Fibroblast of the aortic adventitia (primary cell): Measurements from ENCODE around the gene IFT20. TPM values are rescaled to one million over a fixed set of nuclear protein-coding genes. Genes with fewer than 3 reads are reported as not detected.

Experiments used
- DNase-seq: peaks from one replicate; pipeline ENCODE4 v3.0.0-alpha.2; 2010; ENCODE audit warnings: low read depth
- H3K4me3 ChIP-seq: 2 replicates; pipeline ENCODE4 v1.5.1; 2011; ENCODE audit warnings: low read depth, mild to moderate bottlenecking, control low read depth, low read length, moderate library complexity
- total RNA-seq: library from RNA; depleted of rRNA; stranded (reverse); fragments of >200 nt; gene quantifications from 2 replicates; pipeline ENCODE4 v1.2.3, GENCODE V29; 2012; ENCODE audit warnings: low replicate concordance
- TF ChIP-seq, protein P1 (sequence below): IDR thresholded peaks from 2 replicates; pipeline ENCODE4 v1.5.1; 2011; ENCODE audit warnings: mild to moderate bottlenecking, low read length, control low read depth, inconsistent platforms; ENCODE audit not compliant: insufficient read depth

IFT20 gene
- total RNA-seq, 1 donor, result 59.8 TPM

DNA sequence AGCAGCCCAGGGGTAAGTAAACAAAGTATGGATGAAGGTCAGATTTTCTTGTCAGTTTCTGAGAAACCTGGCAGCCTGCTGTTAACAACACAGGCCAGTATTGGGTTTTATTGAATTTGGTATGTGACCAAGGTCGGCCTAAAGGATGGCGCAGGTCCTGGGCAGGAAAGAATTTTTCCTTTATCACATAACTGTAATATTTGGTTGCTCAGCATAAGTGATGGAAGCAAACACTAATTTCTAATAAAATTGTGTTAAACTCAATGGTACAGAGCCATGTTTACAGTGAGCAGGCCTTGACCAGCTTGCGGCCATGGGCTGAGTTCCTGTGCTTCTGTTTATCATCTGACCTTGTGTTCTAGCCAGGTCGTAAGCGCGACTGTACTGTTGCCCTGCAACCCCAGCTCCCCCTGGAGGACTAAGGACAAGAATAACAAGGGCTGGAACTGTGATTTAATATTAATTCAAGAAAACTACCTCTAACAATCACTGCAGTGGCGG lies 11.5 kb upstream of the IFT20 start:
- DNase-seq, result no peak
- TF ChIP-seq, protein P1, sequence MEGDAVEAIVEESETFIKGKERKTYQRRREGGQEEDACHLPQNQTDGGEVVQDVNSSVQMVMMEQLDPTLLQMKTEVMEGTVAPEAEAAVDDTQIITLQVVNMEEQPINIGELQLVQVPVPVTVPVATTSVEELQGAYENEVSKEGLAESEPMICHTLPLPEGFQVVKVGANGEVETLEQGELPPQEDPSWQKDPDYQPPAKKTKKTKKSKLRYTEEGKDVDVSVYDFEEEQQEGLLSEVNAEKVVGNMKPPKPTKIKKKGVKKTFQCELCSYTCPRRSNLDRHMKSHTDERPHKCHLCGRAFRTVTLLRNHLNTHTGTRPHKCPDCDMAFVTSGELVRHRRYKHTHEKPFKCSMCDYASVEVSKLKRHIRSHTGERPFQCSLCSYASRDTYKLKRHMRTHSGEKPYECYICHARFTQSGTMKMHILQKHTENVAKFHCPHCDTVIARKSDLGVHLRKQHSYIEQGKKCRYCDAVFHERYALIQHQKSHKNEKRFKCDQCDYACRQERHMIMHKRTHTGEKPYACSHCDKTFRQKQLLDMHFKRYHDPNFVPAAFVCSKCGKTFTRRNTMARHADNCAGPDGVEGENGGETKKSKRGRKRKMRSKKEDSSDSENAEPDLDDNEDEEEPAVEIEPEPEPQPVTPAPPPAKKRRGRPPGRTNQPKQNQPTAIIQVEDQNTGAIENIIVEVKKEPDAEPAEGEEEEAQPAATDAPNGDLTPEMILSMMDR, result peak; percentile 47
- H3K4me3 ChIP-seq, result no peak overlapping the region

- TF ChIP-seq, protein P1, result no peak
- no peak overlapping the region for H3K4me3 ChIP-seq
- peak; percentile 38 for DNase-seq
Measured at GRCh38 chr17:28346199-28346580, 10.9 kb upstream of the IFT20 start.

GRCh38 chr17:28345419-28346198 lies 10.3 kb upstream of the IFT20 start:
- H3K4me3 ChIP-seq, result no peak overlapping the region
- TF ChIP-seq, protein P1, result no peak
- DNase-seq, result peak; percentile 62

DNA sequence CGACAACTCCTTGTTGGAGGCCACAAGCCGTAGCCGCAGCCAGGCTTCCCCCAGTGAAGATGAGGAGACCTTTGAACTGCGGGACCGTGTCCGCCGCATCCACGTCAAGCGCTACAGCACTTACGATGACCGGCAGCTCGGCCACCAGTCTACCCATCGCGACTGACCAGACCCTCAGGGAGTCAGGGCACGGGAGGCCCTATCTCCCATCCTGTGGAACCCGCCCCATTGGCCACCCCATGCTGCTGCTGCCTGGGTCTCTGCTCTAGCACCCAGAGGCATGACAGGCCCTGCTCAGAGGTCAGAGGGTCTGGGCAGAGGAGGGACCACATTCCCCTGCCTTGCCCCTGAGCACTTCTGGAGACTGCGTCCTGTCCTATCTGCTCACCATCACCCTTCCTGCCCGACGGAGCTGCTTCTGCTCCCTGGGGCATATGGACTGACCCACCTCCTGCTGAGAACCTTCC lies 9.2 kb upstream of the IFT20 start:
- DNase-seq, result no peak
- TF ChIP-seq, protein P1, result no peak
- no peak overlapping the region for H3K4me3 ChIP-seq

DNA sequence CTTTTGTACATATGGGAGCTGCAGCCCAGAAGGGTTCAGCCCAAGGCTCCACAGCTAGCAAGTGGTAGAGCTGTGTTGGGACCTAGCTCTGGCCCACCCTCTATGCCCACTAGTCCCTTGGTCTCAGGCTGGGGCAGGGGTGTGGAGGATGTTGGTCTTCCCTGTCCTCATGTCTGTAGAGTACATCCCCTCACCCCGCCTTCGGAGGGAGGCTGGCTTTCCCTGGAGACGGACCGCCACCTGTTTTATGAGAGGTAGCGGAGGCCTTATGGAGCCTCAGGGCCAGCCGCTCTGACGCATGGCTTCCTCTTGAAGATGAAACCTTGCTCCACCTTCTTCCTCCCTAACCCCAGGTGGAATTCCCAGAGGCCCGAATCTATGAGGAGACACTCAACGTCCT lies 8.7 kb upstream of the IFT20 start:
- H3K4me3 ChIP-seq, result no peak overlapping the region
- no peak for DNase-seq
- TF ChIP-seq, protein P1, result no peak

DNA sequence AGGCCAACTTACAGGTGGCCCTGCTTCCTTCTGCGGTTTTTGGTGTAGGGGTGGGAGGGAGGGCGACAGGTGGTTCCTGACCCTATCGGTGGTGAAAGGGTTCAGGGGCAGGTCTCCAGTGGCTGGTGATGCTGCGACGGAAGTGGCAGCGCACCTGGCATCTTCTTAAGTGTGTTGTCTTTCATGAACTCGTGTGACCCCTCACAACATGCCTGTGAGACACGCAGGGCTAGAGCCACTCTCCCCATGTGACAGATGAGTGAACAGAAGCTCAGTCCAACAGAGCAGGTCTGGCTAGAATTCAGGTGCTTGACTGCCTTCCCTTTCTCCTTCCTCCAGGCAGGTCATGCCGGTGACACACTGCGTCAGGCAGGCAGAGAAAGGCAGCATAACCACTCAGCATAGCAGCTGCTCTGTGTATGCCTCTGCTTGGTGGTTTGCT lies 8.2 kb upstream of the IFT20 start:
- TF ChIP-seq, protein P1, result no peak
- DNase-seq, result no peak
- H3K4me3 ChIP-seq, result no peak overlapping the region

GRCh38 chr17:28342313-28342712 lies 7.0 kb upstream of the IFT20 start:
- TF ChIP-seq, protein P1, result no peak
- DNase-seq, result no peak
- no peak overlapping the region for H3K4me3 ChIP-seq
